ENCODE results near the gene RND1.

The RND1 gene

GRCh38 chr12:48822711-48823110 lies 43.0 kb downstream of the RND1 start:
- no peak for TF ChIP-seq POLR2A (IDR thresholded peaks at IDR 0.05; ENCODE audit: extremely low read depth, insufficient read length)
- no peak for TF ChIP-seq CTCF (IDR thresholded peaks at IDR 0.05; ENCODE audit: low read depth, low read length)
- no peak for TF ChIP-seq MYC (IDR thresholded peaks at IDR 0.05; ENCODE audit: low read depth, low read length)
- H3K4me3 ChIP-seq (ENCODE audit: low read depth, low read length) = no peak overlapping the region
- DNase-seq (ENCODE audit: low read depth) = no peak

GRCh38 chr12:48822139-48822538 lies 43.5 kb downstream of the RND1 start:
- no peak for DNase-seq (ENCODE audit: low read depth)
- TF ChIP-seq CTCF (IDR thresholded peaks at IDR 0.05; ENCODE audit: low read depth, low read length) = no peak
- TF ChIP-seq MYC (IDR thresholded peaks at IDR 0.05; ENCODE audit: low read depth, low read length) = no peak
- TF ChIP-seq POLR2A (IDR thresholded peaks at IDR 0.05; ENCODE audit: extremely low read depth, insufficient read length) = no peak
- TF ChIP-seq MAX (IDR thresholded peaks at IDR 0.05; ENCODE audit: low read depth, low read length) = no peak
- no peak overlapping the region for H3K4me3 ChIP-seq (ENCODE audit: low read depth, low read length)

GRCh38 chr12:48819986-48820725 lies 45.5 kb downstream of the RND1 start:
- no peak overlapping the region for H3K4me3 ChIP-seq (ENCODE audit: low read depth, low read length)
- no peak for TF ChIP-seq CTCF (IDR thresholded peaks at IDR 0.05; ENCODE audit: low read depth, low read length)
- no peak for TF ChIP-seq MAX (IDR thresholded peaks at IDR 0.05; ENCODE audit: low read depth, low read length)
- TF ChIP-seq POLR2A (IDR thresholded peaks at IDR 0.05; ENCODE audit: extremely low read depth, insufficient read length) = no peak
- no peak for TF ChIP-seq MYC (IDR thresholded peaks at IDR 0.05; ENCODE audit: low read depth, low read length)
- no peak for DNase-seq (ENCODE audit: low read depth)

- DNase-seq (ENCODE audit: low read depth) = no peak
- TF ChIP-seq POLR2A (IDR thresholded peaks at IDR 0.05; ENCODE audit: extremely low read depth, insufficient read length) (no peak), MAX (IDR thresholded peaks at IDR 0.05; ENCODE audit: low read depth, low read length) (no peak), CTCF (IDR thresholded peaks at IDR 0.05; ENCODE audit: low read depth, low read length) (no peak), MYC (IDR thresholded peaks at IDR 0.05; ENCODE audit: low read depth, low read length) (no peak)
- no peak overlapping the region for H3K4me3 ChIP-seq (ENCODE audit: low read depth, low read length)
Measured at GRCh38 chr12:48818831-48819590, 46.7 kb downstream of the RND1 start.

- TF ChIP-seq MYC (IDR thresholded peaks at IDR 0.05; ENCODE audit: low read depth, low read length) = no peak
- no peak for TF ChIP-seq CTCF (IDR thresholded peaks at IDR 0.05; ENCODE audit: low read depth, low read length)
- TF ChIP-seq POLR2A (IDR thresholded peaks at IDR 0.05; ENCODE audit: extremely low read depth, insufficient read length) = no peak
- no peak for TF ChIP-seq MAX (IDR thresholded peaks at IDR 0.05; ENCODE audit: low read depth, low read length)
- peak; percentile 62 for DNase-seq (ENCODE audit: low read depth)
- H3K4me3 ChIP-seq (ENCODE audit: low read depth, low read length) = peak within 1 kb of the TSS; percentile 25
Measured at GRCh38 chr12:48817873-48818830, 47.5 kb downstream of the RND1 start, which contains the start of gene CACNB3. TSS of gene CACNB3 (plus strand) at chr12:48818496. CDS start at chr12:48818930, 434 bp downstream.

Measured in NB4 (cell line).